PFSK-1 (cell line): ENCODE results near the gene XRCC2.

ENCODE experiments used
- REST ChIP-seq, 2 experiments: IDR thresholded peaks; 2 replicates each; pipeline versions ENCODE4 v1.6.1 to v1.8.0; 2011 to 2012; ENCODE audit warnings: low read depth in 2 of 2, low read length in 2 of 2, control low read depth in 1 of 2, inconsistent platforms in 1 of 2, mild to moderate bottlenecking in 1 of 2, moderate library complexity in 1 of 2; ENCODE audit not compliant: insufficient read depth in 1 of 2
- TAF1 ChIP-seq: IDR thresholded peaks from 2 replicates; pipeline ENCODE4 v1.6.1; 2012; ENCODE audit warnings: low read length, control low read depth, borderline replicate concordance; ENCODE audit not compliant: insufficient read depth

DNA sequence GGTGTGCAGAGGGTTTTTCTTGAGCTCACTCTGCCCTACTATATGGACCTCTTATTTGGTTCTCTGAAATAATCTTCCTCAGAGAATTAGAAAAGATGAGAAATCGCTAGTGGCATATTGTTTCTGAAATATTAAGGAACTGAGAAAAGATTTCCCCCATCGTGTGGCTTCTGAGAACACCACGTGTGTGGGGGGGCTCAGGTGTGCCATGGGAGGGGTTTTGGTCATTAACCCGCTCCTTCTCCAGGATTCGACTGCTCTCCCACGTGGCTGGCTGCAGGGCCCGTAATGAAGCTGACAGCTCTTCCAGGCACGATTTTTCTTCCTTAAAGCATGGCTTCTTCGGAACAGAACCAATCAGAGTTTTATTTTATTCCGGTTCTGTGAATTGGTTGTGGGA is 67.7 kb downstream of the XRCC2 start:
- TF ChIP-seq TAF1 (no peak), REST (IDR thresholded peaks at IDR 0.05; ENCODE audit: insufficient read depth in 1 of 2, low read depth in 2 of 2, low read length in 2 of 2) (no peak)
